ENCODE data around the gene SPATA6L.
A peak's percentile ranks its signal among the peaks of the same experiment; 100 is the strongest.

SPATA6L gene, protein sequence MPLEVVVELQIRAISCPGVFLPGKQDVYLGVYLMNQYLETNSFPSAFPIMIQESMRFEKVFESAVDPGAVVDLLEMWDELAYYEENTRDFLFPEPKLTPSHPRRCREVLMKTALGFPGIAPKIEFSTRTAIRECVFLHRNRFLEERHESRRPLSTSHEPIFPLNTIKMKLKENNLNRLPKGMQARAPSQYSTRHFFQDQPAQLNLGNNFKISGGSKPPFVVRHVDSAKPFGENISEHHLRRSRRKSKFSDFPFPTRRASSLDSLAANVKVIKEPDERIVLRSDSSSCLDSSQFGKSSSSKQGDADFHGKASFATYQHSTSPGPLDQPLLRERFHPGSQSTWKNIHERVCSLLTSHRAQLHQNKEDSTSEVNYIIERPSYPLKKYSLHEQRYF

DNA sequence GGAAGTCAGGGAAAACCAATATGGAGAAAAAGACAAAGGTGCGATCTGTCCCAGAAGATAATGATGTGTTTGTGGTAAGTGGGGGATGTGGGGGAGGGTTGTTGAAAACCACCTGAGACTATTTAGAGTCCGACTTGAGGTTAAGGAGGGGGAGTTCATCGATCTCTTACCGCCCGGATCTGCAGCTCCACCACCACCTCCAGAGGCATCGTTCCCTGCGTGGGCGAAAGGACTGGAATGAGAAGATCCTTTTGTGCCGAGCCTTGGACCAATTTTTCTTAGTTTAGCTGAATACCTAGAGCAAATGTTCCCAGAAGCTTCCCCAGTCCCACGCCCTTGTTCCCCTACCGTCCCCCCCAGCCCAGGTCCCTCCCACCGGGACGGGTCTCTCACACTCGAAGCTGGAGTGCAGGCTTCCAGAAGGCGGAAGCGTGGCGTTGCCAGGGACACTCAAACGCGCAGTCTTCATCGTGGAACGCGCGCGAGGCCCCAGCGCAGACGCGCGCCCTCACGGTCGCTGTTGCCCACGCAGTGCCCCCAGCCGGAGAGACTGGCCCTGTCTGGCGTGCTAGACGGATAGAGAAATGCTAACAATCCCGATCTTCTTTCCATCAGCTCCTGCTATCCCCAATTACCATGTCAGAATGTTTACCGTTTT lies at the start of gene SPATA6L:
Gene SPATA6L (minus strand): TSS at position 439 of the 658 bp plus-strand sequence. CDS start 230 bp downstream, at position 209.
- in situ Hi-C loops (cut with MboI; ENCODE audit: low pct_unique_long_range_greater_than_20kb, low sequenced_read_pairs) = no loop called here

DNA sequence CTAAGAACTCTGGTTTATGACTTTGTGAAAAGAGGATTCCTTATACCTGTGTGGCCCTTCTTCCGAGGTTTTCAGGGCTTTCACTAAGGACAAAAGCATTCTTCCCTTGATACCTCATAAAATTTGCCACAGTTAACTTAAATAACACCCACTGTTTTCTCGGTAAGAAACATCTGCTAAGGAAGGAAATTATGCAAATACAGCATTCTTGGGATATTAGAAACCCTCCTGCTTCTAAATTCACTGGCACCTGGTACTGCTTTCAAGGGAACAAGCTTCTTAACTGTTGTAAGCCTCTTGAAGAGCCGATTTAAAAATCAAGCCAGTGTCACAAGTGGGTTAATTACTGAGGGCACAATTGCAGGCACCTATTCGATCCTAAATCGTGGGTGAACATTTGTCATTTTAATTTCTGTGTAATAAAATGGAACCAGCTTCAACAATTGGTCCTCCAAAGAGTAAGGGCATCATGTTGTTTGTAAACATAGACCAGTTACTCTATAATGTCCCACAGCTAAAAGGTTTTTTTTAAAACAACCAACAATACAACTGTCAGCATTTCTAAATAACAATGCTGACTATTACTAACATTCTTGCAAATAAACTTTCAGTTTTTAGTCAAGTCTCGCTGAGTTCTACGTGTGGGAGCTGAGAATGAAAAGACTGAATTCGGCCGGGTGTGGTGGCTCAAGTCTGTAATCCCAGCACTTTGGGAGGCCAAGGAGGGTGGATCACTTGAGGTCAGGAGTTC lies 48.2 kb upstream of the SPATA6L start:
- DNase-seq = no peak
- in situ Hi-C loops (cut with MboI; ENCODE audit: low pct_unique_long_range_greater_than_20kb, low sequenced_read_pairs) = no loop called here

More for the DNA sequence above, at the start of gene SPATA6L:
- peak; percentile 50 for DNase-seq

DNA sequence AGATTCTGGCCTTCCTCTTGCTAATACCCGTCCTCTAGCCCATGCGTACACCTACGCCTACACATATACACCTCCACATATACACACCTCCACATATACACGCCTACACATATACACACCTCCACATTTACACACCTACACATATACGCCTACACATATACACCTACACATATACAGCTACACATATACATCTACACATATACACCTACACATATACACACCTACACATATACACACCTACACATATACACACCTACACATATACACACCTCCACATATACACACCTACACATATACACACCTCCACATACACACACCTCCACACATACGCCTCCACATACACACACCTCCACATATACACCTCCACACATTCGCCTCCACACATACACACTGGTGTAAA lies 47.6 kb upstream of the SPATA6L start:
- no peak for DNase-seq
- in situ Hi-C loops (cut with MboI; ENCODE audit: low pct_unique_long_range_greater_than_20kb, low sequenced_read_pairs) = no loop called here

DNA sequence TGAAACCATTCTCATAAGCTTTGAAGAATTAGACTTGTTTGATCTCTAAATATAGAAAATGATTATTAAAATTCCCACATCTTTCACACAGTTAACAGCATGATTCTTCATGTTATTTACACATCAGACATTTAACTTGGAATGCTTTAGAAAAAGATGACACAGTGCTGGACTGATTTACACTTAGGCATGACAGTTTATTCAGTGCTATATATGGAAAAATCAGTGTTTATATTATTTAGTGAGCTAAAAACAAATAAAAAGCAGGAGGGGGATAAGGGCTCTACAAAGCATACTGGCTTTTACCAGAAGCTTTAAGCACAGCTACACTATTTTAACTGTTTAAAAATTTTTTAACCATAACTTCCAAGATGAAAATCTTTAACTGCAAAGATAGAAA lies 43.1 kb upstream of the SPATA6L start:
- in situ Hi-C loops (cut with MboI; ENCODE audit: low pct_unique_long_range_greater_than_20kb, low sequenced_read_pairs) = no loop called here
- no peak for DNase-seq

DNA sequence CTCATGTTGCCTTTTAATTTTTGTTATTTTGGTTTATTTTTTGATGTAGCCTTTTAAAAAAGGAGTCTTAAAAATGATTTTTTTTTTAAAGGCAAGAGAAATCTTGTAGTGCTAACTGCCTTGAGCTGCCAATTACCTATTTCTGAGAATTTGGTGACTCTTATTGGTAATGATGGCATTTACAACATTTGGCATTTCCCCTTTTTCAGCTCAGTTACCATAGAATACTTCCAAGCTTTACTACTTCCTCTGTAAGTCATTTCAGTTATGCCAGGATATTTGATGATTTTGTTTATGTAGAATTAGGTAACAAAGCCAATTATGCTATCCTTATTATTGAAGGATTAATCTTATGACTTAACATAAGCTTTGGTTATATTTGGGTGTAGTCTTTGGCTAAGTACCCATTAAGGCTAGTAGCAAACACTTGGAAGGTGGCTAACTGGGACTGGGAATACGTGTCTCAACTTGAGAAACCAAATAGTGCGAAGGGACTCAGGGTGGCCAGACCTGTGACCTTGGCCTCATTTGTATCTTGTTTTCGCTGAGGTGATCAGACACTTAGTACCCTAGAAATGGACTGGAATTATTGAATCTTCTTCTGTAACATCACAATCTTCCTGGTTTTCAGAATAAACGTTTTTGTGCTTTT lies 40.8 kb upstream of the SPATA6L start:
- in situ Hi-C loops (cut with MboI; ENCODE audit: low pct_unique_long_range_greater_than_20kb, low sequenced_read_pairs) = no loop called here
- DNase-seq = peak; percentile 72

DNA sequence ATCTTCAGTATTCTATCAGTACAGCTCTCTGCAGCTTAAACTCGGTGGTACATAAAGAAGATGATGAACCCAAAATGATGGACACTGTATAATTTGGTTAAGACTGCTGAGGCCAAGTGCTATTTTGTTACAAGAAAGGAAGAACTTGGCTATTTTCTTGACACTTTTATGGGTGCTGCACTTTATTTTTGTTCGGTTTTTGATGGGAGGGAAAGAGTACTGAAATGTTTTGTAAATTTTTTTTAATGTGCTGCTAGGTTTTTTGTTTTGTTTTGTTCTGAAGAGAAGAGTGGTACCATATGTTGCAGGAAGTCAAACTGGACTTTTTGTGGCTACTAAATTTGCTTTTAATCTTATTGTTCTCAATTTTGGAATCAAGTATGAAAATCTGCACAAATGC lies 39.7 kb upstream of the SPATA6L start:
- in situ Hi-C loops (cut with MboI; ENCODE audit: low pct_unique_long_range_greater_than_20kb, low sequenced_read_pairs) = no loop called here
- DNase-seq = no peak

DNA sequence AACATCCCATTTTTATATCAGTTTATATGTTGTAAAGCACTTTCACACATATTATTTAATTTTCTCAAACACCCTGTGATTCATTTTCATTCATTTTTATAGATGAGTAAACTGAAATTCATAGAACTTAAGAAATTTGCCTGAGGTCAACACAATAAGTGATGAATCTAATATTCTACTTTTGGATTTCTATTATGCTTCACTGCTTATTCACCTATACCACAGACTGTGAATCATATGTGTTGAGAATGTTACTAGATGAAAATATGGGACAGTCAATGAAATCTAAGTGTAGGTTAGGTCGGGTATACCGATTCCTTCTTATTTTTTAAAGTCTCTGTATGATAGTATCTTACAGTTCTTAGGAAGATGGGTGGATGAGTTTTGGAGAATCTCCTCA lies 37.8 kb upstream of the SPATA6L start:
- in situ Hi-C loops (cut with MboI; ENCODE audit: low pct_unique_long_range_greater_than_20kb, low sequenced_read_pairs) = no loop called here
- no peak for DNase-seq

DNA sequence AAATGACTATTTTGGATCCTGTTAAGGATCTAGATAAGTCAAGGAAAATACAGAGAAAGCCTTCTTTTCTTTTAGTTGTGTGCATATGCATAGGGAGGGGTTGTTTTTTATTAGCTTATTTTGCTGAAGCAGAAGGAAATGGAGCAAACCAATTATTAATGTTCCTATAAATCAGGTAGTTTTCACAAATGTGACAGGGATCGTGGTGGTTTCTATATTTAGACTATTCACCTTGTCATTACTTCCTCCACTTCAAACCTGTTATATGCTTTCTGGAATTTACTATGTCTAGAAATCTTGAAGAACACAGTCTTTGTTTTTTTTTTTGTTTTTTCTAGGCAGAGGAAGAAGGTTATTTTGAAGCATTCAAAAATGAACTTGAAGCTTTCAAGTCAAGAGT lies 35.2 kb upstream of the SPATA6L start:
- no peak for DNase-seq
- in situ Hi-C loops (cut with MboI; ENCODE audit: low pct_unique_long_range_greater_than_20kb, low sequenced_read_pairs) = no loop called here

DNA sequence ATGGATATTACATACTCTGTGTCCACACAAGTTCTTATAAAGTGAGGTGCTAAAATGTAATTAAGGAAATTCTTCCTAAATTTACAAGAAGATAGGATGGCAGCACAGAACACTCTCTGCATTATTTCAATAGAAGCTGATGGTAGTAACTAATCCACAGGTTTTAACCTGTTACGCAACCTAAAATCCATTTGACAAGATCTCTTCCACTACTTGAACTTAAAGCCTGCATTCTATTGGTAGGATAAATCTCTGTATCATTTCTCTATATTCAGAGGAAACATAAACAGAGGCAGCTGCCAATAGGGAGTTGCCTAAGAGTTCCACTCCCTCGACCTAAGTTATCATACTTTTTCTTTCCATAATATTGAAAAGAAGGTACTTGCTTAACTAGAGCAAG lies 34.7 kb upstream of the SPATA6L start:
- DNase-seq = no peak
- in situ Hi-C loops (cut with MboI; ENCODE audit: low pct_unique_long_range_greater_than_20kb, low sequenced_read_pairs) = no loop called here

DNA sequence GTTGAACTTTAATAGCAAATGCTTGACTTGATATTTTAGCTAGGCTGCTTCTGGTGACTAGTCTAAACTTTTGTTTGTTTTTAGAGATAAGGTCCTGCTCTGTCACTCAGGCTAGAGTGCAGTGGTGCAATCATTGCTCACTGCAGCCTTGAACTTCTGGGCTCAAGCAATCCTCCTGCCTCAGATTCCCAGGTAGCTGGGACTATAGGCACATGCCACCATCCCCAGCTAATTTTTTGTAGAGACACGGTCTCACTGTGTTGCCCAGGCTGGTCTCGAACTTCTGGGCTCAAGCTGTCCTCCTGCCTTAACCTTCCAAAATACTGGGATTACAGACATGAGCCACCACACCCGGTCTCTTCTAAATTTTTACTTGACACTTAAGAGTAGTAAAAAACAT lies 33.8 kb upstream of the SPATA6L start:
- in situ Hi-C loops (cut with MboI; ENCODE audit: low pct_unique_long_range_greater_than_20kb, low sequenced_read_pairs) = no loop called here
- no peak for DNase-seq

DNA sequence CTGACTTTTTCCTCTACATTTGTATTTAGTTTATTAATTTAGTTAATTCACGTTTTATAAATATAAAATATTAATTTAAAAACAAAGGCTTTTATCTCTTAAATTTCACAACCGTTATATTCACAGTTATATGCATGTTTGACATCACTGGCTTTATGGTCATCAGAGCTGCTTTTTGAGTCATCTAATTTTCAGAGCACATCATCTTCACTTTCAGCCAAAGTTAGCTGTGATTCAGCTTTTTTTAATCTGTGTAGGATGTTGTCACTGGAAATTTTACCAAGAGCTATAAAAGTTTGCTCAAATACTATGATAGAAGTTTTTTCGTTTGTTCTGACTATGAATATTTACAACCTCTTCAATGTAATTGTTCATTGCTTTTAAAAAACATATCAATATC lies 25.5 kb upstream of the SPATA6L start:
- in situ Hi-C loops (cut with MboI; ENCODE audit: low pct_unique_long_range_greater_than_20kb, low sequenced_read_pairs) = no loop called here
- DNase-seq = no peak

DNA sequence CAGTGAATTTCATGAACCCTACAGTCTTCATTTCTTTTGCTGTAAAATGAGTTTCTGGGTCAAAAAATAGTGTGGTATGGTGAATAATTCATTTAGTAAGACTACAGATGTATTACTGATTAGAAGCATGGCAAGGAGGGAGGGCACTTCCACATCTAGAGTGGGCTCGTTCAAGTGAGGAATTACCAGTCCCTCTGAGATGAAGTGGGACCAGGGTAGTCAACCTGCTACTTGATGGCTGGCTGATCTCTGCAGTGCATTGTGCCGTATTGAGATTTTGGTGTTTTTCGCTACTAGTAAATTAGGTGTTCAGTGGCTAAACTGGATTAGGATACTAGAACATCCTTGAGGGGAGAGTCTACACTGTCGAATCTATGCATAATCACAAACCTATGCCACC lies 23.9 kb upstream of the SPATA6L start:
- in situ Hi-C loops (cut with MboI; ENCODE audit: low pct_unique_long_range_greater_than_20kb, low sequenced_read_pairs) = no loop called here
- no peak for DNase-seq

DNA sequence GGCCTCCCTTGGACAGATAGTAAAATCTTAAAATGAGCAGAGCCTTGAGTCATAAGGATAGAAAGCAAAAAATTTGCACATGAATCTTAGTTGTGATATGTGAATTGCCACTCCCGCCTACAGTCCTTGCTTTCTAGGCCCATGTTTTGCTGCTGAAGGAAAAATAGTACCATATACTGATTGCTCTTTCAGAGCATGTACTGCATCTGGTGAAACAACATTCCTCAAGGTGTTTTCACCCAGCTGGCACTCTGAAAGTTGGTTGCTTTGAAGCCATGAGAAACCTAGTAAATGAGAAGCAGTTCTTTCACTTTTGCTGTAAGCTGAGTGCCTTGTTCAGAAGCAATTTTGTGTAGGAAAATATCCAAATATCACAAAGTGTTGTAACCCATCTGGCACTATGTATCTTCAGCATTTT lies 23.4 kb upstream of the SPATA6L start:
- no peak for DNase-seq
- in situ Hi-C loops (cut with MboI; ENCODE audit: low pct_unique_long_range_greater_than_20kb, low sequenced_read_pairs) = no loop called here

DNA sequence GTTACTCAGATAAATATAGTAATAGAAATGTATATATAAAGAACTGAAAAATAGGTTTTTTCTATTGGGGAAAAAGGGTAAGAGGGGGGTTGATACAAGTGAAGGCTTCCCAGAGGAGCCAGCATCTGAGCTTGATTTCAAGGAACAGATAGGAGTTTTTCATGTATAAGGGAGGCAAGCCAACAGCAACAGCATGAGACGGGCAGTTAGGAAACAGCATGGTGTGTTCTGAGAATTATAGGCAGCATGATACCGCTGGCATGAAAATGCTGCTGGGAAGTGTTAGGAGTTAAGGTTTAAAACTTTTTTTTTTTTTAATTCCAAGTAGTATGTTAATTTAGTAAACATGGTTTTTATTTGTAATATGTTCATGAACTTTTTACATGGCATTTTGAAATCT lies 22.7 kb upstream of the SPATA6L start:
- DNase-seq = no peak
- in situ Hi-C loops (cut with MboI; ENCODE audit: low pct_unique_long_range_greater_than_20kb, low sequenced_read_pairs) = no loop called here

DNA sequence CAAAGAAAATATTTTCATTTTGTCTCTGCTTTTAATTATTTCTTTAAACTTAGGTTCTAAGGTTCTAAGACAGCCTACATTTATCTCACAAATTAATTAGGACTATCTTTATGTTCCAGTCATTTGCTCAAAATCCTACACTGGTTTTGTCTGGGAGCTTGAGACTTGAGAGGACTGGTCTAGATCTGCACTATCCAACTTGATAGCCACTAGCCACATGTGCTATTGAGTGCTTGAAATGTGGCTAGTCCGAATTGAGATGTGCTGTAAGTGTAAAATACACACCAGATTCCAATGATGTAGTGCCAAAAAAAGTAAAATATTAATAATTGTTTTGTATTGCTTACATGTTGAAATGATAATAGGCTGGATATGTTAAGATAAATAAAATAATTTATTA lies 20.3 kb upstream of the SPATA6L start:
- in situ Hi-C loops (cut with MboI; ENCODE audit: low pct_unique_long_range_greater_than_20kb, low sequenced_read_pairs) = no loop called here
- DNase-seq = no peak

DNA sequence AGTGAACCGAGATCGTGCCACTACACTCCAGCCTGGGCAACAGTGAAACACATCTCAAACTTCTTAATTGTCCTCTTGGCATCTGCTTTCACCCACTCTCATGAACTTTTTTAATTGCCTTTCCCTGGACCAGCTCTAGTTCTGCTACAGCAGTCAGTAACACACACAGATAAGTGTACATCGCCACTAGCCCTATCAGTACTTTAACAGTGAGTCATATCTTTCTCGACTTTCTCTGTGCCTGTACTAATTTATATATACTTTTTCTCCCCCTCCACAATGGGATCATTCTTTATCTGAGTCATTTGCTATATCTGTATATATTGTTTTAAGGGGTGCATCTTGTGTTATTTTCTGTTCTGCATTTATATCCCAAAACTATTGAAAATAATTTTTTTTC lies 19.8 kb upstream of the SPATA6L start:
- DNase-seq = no peak
- in situ Hi-C loops (cut with MboI; ENCODE audit: low pct_unique_long_range_greater_than_20kb, low sequenced_read_pairs) = no loop called here

DNA sequence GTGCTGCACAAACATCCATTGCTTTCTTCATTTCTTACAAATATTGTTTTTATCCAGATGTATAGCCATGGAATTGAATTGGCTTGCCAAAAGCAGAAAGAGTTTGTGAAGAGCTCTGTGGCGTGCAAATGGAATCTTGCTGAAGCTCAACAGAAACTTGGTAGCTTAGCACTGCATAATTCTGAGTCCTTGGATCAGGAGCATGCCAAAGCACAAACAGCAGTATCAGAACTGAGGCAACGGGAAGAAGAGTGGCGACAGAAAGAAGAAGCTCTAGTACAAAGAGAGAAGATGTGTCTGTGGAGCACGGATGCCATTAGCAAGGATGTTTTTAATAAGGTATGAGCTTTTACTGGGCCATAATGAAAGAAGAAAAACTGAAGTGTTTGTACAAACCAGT lies 18.5 kb upstream of the SPATA6L start:
- no peak for DNase-seq
- in situ Hi-C loops (cut with MboI; ENCODE audit: low pct_unique_long_range_greater_than_20kb, low sequenced_read_pairs) = no loop called here

DNA sequence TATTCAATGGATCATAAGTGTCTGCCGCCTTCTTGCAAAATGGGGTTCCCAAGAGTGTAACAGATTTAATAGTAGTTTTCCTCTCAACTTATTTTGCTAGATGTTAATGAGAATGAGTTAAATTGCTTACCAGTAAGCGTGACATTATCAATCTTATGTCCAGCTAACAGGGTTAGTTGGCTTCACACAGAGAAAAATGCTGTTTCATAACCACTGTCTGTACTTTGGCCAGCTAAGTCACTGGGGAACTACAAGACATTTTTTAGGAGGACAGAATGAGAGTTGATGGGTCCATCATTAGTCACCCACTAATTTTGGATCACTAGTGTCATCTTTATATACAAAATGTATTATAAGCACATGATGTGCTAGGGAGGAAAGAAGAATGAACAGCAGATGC lies 14.5 kb upstream of the SPATA6L start:
- DNase-seq = no peak
- in situ Hi-C loops (cut with MboI; ENCODE audit: low pct_unique_long_range_greater_than_20kb, low sequenced_read_pairs) = no loop called here

DNA sequence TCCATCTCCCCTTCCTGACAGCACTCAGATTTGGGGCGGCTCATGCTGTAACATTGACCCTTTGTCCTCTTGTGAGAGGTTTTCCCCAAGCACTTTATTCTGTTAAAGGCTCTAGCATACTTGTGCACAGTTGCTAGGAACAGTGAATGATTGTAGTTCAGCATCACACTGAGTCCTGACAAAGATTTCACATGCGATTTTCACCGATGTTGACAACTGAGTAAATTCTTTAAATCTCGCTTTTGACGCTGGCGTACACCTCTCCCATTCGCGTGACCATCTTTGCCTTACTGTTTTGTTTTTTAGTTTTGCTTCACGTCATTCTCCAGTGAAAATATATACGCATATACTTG lies 13.9 kb upstream of the SPATA6L start:
- in situ Hi-C loops (cut with MboI; ENCODE audit: low pct_unique_long_range_greater_than_20kb, low sequenced_read_pairs) = no loop called here
- DNase-seq = no peak
